ENCODE results near the gene BRINP3.
"Not testable (repeated sequence)": the region's sequence is repeated elsewhere in the genome, so short reads cannot be mapped to it uniquely, and the experiment has no call there.

Gene BRINP3

DNA sequence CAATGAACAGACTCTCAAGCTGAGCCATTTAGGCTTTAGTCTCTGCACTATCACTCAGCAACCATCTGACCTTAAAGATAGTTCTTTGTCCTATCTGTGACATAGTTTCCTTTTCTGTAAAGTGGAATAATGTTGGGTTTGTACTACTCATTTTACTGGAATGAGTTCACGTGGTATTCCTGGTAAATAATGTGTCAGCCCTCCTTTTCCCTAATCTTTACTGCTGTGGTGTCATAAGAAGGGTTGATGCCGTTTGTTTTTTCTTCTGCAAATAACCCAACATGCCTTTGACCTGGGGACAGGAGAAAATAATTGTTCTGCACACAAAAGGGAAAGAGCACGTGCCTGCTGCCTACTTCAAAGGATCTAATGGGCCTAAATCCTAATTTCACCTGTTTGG is 297.8 kb downstream of the BRINP3 start:
- DNase-seq (ENCODE audit: low read depth in 2 of 2): no peak

DNA sequence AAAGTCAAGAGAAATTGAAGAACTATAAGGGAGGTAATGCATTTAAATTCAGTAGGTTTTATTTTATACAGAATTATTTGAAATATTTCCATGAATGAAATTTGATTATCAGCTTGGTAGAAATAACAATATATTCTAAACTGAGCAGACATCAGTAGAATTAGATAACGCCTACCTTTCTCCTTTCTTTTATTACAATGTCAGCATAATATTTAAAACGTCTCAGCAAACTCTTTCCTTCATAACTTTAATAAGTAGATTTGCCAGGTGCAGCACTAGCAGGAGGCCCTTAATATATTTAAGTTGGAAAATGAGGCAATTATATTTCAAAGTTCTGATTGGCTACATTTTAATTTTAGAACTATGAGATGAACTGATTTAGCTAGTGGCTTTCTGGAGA is 298.8 kb downstream of the BRINP3 start:
- DNase-seq (ENCODE audit: low read depth in 2 of 2): no peak

DNA sequence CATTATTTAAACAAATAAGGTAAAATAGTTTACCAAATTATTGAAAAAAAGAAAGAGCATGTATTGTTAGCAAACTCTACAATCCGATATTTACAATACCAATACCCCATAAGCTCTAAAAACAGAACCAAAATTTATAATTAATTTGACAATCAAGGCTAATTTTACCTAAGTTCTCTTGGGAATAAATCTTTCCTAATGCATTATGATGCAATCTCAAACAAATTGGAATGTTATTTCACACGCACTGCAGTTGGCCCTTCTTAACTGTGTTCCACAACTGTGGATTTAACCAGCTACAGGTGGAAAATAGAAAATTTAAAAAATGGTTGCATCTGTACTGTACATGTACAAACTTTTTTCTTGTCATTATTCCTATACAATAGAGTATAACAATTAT is 300.1 kb downstream of the BRINP3 start:
- no peak for DNase-seq (ENCODE audit: low read depth in 2 of 2)

DNA sequence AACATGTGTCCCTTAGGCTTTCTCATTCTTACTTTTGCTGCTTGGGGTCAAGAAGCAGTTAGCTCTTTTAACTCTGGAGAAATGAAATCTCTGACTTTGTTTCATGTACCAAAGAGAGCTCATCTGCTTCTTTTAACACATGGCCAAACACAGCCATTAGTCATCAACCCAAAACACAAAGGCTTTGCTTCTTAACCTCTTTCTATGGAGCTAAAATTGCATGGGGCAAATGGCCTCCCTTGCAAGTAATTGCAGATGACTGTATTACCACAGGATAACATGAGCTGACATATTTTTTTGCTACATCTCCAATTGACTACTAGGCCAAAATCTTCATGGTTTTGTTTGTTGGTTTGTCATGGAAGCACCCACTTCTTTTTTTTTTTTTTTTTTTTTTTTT is 300.9 kb downstream of the BRINP3 start:
- no peak for DNase-seq (ENCODE audit: low read depth in 2 of 2)

DNA sequence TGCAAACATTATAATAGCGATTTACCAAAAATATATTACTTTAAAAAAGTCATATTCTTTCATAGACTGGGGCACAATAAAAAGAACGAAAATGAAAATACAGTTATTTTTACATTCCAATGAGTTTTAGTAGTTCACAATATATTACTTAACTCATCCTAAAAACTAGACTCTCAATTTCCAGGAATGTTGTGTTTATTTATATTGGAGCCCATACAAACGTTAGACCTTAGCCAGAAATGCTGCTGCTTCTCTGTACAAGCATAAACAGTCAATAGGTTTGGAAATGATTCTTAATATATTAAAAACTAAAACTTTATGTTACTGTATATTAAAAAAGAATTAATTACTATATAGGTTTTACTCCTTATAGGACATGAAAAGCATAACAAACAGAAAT is 302.3 kb downstream of the BRINP3 start:
- no peak for DNase-seq (ENCODE audit: low read depth in 2 of 2)

DNA sequence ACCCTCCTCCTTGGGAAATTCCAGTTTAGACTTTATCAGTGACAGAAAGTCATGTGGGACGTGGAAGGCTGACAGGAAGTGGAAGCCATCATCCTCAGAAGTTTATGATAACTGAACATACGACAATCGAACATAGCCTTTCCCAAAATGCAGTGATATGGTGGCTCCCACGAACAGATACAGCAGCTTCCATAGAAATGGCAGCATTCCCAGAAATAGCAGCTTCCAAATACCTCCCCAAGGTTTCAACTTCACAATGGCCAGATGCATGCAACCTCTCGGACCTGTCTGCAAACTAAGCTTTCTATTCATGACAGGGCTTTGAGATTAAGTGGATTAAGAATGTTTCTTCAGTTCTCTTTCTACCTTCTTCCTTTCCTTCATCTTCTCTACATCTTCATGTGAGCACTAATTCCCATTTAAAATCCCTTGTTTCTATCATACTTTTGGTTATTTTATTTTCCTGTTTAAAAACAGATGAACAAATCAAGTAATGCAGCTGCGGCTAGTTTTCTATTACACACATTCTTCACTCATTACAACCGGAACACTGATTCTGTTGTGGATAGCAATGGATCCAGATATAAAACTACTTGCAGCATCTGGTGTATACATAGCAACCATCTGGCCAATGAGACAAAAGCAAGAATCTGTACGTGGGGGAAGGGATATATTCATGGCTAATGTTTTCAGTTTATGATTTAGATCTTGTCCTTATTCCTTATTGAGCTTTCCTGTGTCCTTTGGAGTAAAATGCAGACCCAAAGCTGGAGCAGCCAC is 304.8 kb downstream of the BRINP3 start:
- no peak for DNase-seq (ENCODE audit: low read depth in 2 of 2)

- no peak for DNase-seq (ENCODE audit: low read depth in 2 of 2)
Measured at GRCh38 chr1:190170321-190170720, 307.3 kb downstream of the BRINP3 start.

DNA sequence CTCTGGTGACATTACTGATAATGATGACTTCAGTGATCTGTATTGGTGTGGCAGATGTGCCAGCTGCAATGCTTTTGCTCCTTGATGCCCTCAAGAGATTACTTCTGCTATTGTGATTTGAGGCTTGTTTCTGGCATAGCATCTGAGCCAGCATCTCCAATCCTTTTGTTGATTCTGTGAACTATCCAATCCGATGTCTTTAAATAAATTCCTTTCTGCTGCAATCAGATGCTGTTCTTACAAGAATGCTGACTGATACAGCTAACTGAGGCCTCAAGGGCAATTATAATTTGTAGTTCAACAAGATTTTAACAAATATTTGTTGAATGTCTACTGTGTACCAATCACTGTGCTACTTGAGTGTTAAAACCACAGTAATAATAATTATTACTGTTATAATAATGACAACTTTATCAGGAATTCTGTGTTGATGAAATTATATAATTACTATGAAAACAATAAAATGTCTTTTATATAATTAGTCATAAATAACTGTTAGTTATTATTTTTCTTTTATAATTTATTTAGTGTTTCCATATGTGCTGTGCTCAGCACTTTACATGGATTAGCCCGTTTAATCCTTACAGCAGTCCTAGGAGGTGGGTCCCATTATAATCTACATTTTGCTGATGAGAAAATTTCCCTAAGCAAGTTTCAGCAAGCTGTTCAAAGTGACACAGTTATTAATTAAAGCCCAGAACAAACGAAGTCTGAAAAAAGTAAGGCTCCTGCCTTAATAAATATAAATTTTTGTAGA is 308.2 kb downstream of the BRINP3 start:
- no peak for DNase-seq (ENCODE audit: low read depth in 2 of 2)

DNA sequence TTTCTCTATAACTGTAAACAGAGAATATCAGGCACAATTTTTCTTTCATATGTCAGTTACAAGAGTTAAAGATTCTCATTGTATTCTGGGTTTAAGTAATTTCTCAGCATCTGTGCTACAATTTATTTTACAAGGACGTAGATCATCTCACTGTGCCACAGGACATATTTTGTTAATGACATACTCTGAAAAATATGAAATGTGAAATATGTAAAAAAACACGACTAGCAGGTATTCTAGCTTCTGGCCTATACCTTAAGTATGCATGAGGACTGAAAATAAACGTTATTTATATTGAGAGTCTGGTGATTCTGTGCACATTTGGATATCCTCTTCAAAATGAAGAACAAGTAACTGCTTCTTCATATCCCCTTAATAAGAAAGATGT is 308.8 kb downstream of the BRINP3 start:
- no peak for DNase-seq (ENCODE audit: low read depth in 2 of 2)

- no peak for DNase-seq (ENCODE audit: low read depth in 2 of 2)
Measured at GRCh38 chr1:190168116-190168892, 309.4 kb downstream of the BRINP3 start.

DNA sequence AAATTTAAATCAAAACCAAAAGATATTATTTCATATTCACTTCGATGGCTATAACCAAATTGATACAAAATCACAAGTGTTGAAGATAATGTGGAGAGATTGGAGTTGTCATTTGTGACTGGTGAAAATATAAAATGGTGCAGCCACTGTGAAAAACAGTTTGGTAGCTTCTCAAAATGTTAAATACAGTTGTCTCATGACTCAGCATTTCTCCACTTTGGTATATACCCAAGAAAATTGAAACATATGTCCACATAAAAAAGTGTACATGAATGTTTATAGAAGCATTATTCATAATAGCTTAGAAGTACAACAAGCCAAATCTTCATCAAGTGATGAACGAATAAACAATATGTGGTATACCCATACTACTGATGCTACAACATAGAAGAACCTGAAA is 318.5 kb downstream of the BRINP3 start:
- DNase-seq (ENCODE audit: low read depth in 2 of 2): no peak

GRCh38 chr1:190154744-190155143 is 322.9 kb downstream of the BRINP3 start:
- no peak for DNase-seq (ENCODE audit: low read depth in 2 of 2)

GRCh38 chr1:190147616-190148015 is 330.0 kb downstream of the BRINP3 start:
- no peak for DNase-seq (ENCODE audit: low read depth in 2 of 2)

GRCh38 chr1:190144650-190145049 is 333.0 kb downstream of the BRINP3 start:
- no peak for DNase-seq (ENCODE audit: low read depth in 2 of 2)

DNA sequence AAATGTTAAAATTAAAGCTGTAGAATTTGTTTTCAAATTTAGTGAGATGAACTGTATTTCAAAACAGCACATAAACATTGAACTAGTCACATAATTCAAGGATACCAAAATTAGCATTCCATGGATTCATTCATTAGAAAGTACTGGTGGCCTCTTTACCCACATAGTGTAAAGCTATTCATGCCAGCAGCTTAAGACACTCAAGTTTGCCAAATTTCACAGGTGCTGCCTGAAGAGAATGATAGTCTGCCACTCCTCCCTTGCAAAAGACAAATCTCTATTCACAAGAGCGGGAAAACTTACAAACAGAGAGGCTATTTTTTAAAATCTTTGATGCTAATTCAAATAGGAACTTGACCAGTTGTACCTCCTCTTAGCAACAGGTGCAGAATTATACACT is 337.0 kb downstream of the BRINP3 start:
- DNase-seq (ENCODE audit: low read depth in 2 of 2): no peak

- DNase-seq (ENCODE audit: low read depth in 2 of 2): no peak
Measured at GRCh38 chr1:190138702-190139101, 339.0 kb downstream of the BRINP3 start.

DNA sequence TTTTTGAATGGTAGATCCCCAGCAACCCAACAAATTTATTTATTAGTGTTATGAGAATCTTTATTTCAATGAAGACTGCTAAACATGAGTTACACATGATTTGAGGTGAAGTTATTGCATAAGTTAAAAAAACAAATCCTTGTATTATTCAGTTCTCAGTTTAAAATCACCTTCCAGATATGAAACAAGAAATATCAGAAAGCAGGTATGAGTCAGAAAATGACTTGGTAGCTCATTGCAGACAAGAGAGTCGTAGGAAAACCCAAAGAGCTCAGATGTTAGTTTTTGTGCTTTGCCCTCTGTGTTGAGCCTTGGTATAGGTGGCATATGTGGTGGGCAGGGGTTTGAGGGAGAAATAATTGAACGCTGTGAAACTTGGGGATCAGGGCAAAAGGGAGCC is 339.4 kb downstream of the BRINP3 start:
- no peak for DNase-seq (ENCODE audit: low read depth in 2 of 2)

- no peak for DNase-seq (ENCODE audit: low read depth in 2 of 2)
Measured at GRCh38 chr1:190129366-190129765, 348.3 kb downstream of the BRINP3 start.

GRCh38 chr1:190126728-190127127 is 350.9 kb downstream of the BRINP3 start:
- no peak for DNase-seq (ENCODE audit: low read depth in 2 of 2)

GRCh38 chr1:190124068-190124467 is 353.6 kb downstream of the BRINP3 start:
- no peak for DNase-seq (ENCODE audit: low read depth in 2 of 2)

DNA sequence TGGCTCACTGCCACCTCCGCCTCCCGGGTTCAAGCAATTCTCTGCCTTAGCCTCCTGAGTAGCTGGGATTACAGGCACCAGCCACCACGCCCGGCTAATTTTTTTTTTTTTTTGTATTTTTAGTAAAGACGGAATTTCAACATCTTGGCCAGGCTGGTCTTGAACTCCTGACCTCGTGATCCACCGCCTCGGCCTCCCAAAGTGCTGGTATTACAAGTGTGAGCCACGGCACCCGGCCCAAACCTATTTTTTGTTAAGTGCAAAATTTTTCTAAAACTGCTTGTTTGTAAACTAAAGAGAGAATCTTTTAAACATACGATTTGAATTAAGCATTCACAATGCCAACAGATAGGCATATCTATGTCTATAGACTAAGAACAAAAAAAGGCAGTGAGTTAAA is 357.1 kb downstream of the BRINP3 start:
- DNase-seq (ENCODE audit: low read depth in 2 of 2): not testable (repeated sequence)

DNA sequence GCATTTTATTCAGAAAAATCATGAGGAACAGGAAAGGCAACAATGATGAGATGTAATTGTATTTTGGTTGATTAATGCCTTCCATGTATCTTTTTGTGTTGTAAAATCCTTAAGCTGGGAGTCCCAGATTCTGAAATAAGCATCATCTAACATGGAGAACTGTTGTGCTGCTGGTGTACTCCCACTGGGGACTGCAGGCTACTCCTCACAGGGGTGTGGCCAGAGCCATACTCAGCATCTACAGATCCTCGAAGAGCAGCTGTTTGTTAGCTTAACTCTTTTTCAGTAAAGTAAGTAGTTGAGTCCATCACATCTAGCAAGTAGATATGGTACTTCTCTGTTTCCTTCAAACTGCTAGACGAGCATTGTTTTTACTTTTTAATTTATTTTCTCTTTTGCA is 358.0 kb downstream of the BRINP3 start:
- DNase-seq (ENCODE audit: low read depth in 2 of 2): no peak

DNA sequence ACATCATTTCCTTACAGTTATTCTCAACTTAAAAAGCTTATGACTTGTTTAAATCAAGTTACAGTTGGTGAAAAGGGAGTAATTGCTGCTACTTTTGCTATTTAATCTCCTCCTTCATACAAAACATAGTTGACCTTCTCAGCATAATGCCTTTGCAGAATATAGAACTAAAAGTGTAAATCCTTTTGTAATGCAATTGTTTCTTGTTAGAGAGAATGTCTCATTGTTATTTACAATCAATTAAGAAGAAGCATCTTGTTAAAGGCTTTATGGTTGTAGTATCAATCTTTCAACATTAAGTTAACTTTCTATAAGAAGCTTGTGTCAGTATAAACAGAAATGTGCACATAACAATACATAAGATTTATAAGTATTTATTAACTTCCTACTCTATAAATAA is 360.7 kb downstream of the BRINP3 start:
- no peak for DNase-seq (ENCODE audit: low read depth in 2 of 2)
